Heart right ventricle (tissue), 16 donors: ENCODE measurements around the gene CCR1. TPM values are rescaled to one million over a fixed set of nuclear protein-coding genes. Genes with fewer than 3 reads are reported as not detected.

Experiments used
- ATAC-seq, 8 donors: fragments of 200-7000 bp; cut with Tn5 transposase; one replicate each; pipeline ENCODE4 v1.9.1; 2020; ENCODE audit warnings: mild to moderate bottlenecking in 8 of 8, moderate library complexity in 8 of 8, moderate number of reproducible peaks in 1 of 8
- DNase-seq, 2 donors: peaks; one replicate each; pipeline ENCODE4 v3.0.0-alpha.2; 2020
- H3K27ac ChIP-seq, 10 donors: fragments of 200-600 bp; sonication (generic) in 2 of 10; one replicate each; pipeline versions ENCODE4 v1.5.0 to v1.8.0; 2020 to 2022; ENCODE audit warnings: mild to moderate bottlenecking in 3 of 10
- H3K27me3 ChIP-seq, 7 donors: fragments of 200-600 bp; one replicate each; pipeline ENCODE4 v1.8.0; 2021 to 2022; ENCODE audit warnings: mild to moderate bottlenecking in 2 of 7
- H3K36me3 ChIP-seq, 9 donors: fragments of 200-600 bp; sonication (generic) in 1 of 9; one replicate each; pipeline versions ENCODE4 v1.5.0 to v1.8.0; 2020 to 2022; ENCODE audit warnings: mild to moderate bottlenecking in 2 of 9
- H3K4me1 ChIP-seq, 9 donors: fragments of 200-600 bp; sonication (generic) in 1 of 9; one replicate each; pipeline versions ENCODE4 v1.5.0 to v1.8.0; 2020 to 2022; ENCODE audit warnings: mild to moderate bottlenecking in 4 of 9
- H3K4me3 ChIP-seq, 10 donors: fragments of 200-600 bp; sonication (generic) in 2 of 10; one replicate each; pipeline versions ENCODE4 v1.5.0 to v1.8.0; 2020 to 2022; ENCODE audit warnings: mild to moderate bottlenecking in 7 of 10, moderate library complexity in 2 of 10
- H3K9me3 ChIP-seq, 11 donors: fragments of 200-600 bp in 10 of 11; sonication (generic) in 2 of 11; one replicate each; pipeline versions ENCODE4 v1.5.0 to v1.8.0; 2013 to 2022; ENCODE audit warnings: mild to moderate bottlenecking in 2 of 11, control low read depth in 1 of 11, moderate library complexity in 1 of 11
- WGBS, 2 donors: extraction: QIAGEN DNeasy Blood & Tissue Kit; methylation state at CpG; one replicate each; pipeline ENCODE4 v1.1.7; 2013; ENCODE audit warnings: inconsistent platforms in 1 of 2; 5-methylcytosine and 5-hydroxymethylcytosine counted together
- intact Hi-C, 10 donors: fragments of 100-400 bp; cut with DNase I; formaldehyde crosslinking; loops; one replicate each; pipeline versions ENCODE4 v1.11.1 to v1.14.2; 2022
- long read RNA-seq, 3 donors: library from polyadenylated mRNA; unstranded; transcript quantifications; one replicate each; pipeline ENCODE4 v2.0.0, GENCODE V29; 2020 to 2021
- polyA plus RNA-seq, 2 donors: library from polyadenylated mRNA; stranded (reverse); fragments of 200-250 nt; gene quantifications; one replicate each; pipeline ENCODE4 v1.2.3, GENCODE V29; 2013
- total RNA-seq, 10 donors: library from RNA; stranded (reverse); fragmentation: NEBNext Ultra II Directional in 3 of 10; extraction: Animal tissue kit (Norgen Biotek cat#: 25700) in 3 of 10; gene quantifications; one replicate each; pipeline versions ENCODE4 v1.2.1 to v1.2.4, GENCODE V29; 2021 to 2023
- TF ChIP-seq, protein P1 (sequence below), 9 donors: fragments of 200-600 bp; sonication (generic) in 2 of 9; IDR thresholded peaks; one replicate each; pipeline versions ENCODE4 v1.5.0 to v1.8.0; 2021 to 2022; ENCODE audit warnings: antibody characterized with exemption in 9 of 9, mild to moderate bottlenecking in 5 of 9, moderate library complexity in 1 of 9
- donor health status: Arrhythmogenic right ventricular cardiomyopathy.
- donor health status: ischemic (EF 13 %, LVEDD 7.1; RV severe dilation, severe dysfunction).
- donor health status: healthy with polysubstance abuse.
- donor health status: DM: no; HTN: yes; CAD: no.
- donor health status: DM: no; HTN: no; CAD: no.
- donor health status: ischemic (EF 25% LVEDD 6.9; RV normal size, moderate dysfunction).
- donor health status: ischemic (EF 25% LVEDD 5.7; RV mildly dilated, moderate dysfunction).
- donor health status: healthy.
- donor health status: DM: yes; HTN: yes; CAD: no.
- donor health status: Ischemic cardiomyopathy.
- donor health status: ischemic (EF 35%, LVEDD 5.7; RV mildly dilated, moderate dysfunction).
- donor health status: nonischemic (EF 11% LVEDD 7.7; RV severe dilation, severe dysfunction).
- donor health status: DM: yes; HTN: yes; CAD: no.
- donor health status: PGD.
- donor health status: ischemic (EF 29% LVEDD 5.4; RV normal size, mild dysfunction).
- donor health status: nonischemic (EF 23%, LVEDD 6.1; RV moderate dilation, normal function).

CCR1 gene
- total RNA-seq (10 to 100 TPM in 1 of 10 donors, 1 to 10 TPM in 7, under 1 TPM in 2; 0.66 to 24.9 (median 1.8) TPM), polyA plus RNA-seq (1 to 10 TPM; 1.1 to 1.5 TPM)
- long read RNA-seq, donor 1 = 0 reads
- long read RNA-seq, donor 2 = 0 reads
- long read RNA-seq, donor 3, partial matches to known transcripts = 0 of 5 reads
- long read RNA-seq, donor 3, other reads (novel, unspliced or antisense) = 1 of 5 reads

DNA sequence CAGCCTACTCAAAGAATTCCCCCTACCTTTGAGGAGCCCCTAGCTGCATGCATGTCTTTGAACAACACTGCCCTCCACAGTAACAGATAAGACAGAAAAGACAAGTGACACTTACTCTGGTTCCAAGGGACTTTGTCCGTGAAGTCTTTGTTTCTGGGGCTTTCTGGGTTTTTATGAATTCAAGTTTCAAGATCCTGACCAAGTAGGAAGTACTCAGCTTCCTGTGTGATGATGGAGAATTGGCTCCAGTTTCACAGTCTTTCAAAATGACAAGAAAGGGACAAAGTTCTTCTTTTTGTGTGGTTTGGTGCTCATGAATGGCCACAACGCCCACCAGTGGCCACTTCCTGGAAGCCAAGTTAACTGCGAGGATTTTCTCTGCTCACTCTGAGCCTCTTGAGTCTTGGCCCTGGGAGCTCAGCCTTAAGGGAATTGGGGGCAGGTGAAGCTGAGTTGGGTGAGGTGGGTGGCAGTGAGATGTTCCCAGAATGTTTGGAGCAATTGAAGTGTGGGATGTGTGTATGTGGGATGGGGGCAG is at the start of gene CCR1:
Gene CCR1 (minus strand): TSS at position 147 of the 538 bp plus-strand sequence. CDS start 4,000 bp downstream, outside the sequence.
- Histone ChIP-seq H3K4me3 (peak within 1 kb of the TSS in 7 of 10 donors; percentile 18 to 60 (median 30)), H3K27ac (peak within 1 kb of the TSS in 5 of 10 donors; percentile 30 to 90 (median 46)), H3K9me3 (no peaks in the 10 kb centered on the region), H3K27me3 (peaks cover 0 to 6% (median 0%) of the 10 kb centered on the region in 7 donors), H3K36me3 (peaks cover 0 to 10% (median 0%) of the 10 kb centered on the region in 9 donors), H3K4me1 (peaks cover 0 to 52% (median 0%) of the 10 kb centered on the region in 9 donors)
- intact Hi-C loops = loop anchor here in 2 of 10 donors (5.0 to 10.0 kb wide), 2 partner anchors 111 to 113 kb away; no protein-coding TSS in a partner anchor
- DNase-seq (peak in 1 of 2 donors; percentile 36), ATAC-seq (peak in 7 of 8 donors; percentile 29 to 77 (median 43))
- TF ChIP-seq, protein P1, sequence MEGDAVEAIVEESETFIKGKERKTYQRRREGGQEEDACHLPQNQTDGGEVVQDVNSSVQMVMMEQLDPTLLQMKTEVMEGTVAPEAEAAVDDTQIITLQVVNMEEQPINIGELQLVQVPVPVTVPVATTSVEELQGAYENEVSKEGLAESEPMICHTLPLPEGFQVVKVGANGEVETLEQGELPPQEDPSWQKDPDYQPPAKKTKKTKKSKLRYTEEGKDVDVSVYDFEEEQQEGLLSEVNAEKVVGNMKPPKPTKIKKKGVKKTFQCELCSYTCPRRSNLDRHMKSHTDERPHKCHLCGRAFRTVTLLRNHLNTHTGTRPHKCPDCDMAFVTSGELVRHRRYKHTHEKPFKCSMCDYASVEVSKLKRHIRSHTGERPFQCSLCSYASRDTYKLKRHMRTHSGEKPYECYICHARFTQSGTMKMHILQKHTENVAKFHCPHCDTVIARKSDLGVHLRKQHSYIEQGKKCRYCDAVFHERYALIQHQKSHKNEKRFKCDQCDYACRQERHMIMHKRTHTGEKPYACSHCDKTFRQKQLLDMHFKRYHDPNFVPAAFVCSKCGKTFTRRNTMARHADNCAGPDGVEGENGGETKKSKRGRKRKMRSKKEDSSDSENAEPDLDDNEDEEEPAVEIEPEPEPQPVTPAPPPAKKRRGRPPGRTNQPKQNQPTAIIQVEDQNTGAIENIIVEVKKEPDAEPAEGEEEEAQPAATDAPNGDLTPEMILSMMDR (IDR thresholded peaks at IDR 0.05) = peak in 5 of 9 donors; percentile 6 to 54 (median 34)
- 12 to 33% methylated on average over 3 of the region's 3 CpGs for WGBS, 2 donors

DNA sequence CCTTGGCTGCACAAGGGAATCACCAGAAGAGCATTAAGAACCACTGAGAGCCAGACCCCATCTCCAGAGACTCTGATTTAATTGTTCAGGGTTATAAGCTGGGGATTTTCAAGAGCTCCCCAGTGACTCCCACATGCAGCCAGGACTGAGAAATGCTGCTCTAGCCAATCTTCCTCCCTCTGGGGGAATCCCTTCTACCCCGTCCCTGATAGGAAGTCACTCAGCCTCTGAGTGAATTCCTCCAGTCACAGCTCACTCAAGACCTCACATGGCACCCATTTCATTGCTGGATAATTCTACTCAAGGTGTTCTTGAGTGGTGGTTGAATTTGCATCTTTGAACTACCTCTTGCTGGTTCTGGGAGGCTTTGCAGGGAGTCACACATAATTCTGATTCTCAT is 44.9 kb upstream of the CCR1 start:
- no peaks in the 10 kb centered on the region for H3K9me3 ChIP-seq
- TF ChIP-seq, protein P1 (IDR thresholded peaks at IDR 0.05) = no peak
- no peaks in the 10 kb centered on the region for H3K36me3 ChIP-seq
- intact Hi-C loops = no loop called here
- 26 to 31% methylated on average over 1 of the region's 1 CpG for WGBS, 2 donors
- no peak overlapping the region for H3K4me3 ChIP-seq
- ATAC-seq (no peak), DNase-seq (no peak)
- no peak overlapping the region for H3K27ac ChIP-seq
- no peaks in the 10 kb centered on the region for H3K4me1 ChIP-seq
- H3K27me3 ChIP-seq = peaks cover 0 to 23% (median 4%) of the 10 kb centered on the region in 7 donors

DNA sequence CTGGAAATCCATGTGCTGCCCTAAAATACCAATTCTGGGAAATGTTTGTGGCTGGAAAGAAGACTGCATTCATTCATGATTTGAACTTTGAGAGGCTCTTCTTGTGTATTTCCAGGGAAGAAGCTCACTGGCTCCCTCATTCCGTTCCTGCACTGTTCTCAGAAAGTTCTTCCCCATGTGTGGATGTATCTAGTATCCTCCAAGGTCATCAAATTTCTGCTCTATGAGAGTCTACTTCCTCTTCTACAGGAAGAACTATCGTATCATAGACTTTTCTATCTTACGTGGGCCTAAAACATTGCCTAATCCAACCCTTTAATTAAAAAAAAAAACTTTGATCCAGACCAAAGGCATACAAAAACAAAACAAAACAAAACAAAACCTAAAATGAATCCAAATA is 37.0 kb upstream of the CCR1 start:
- Histone ChIP-seq H3K36me3 (no peaks in the 10 kb centered on the region), H3K9me3 (no peaks in the 10 kb centered on the region), H3K4me3 (peak overlapping the region in 1 of 10 donors; percentile 1), H3K4me1 (peaks cover 0 to 8% (median 0%) of the 10 kb centered on the region in 9 donors), H3K27ac (no peak overlapping the region), H3K27me3 (peaks cover 0 to 18% (median 0%) of the 10 kb centered on the region in 7 donors)
- TF ChIP-seq, protein P1 (IDR thresholded peaks at IDR 0.05) = no peak
- DNase-seq (no peak), ATAC-seq (no peak)
- WGBS, 2 donors = 73 to 86% methylated on average over 3 of the region's 3 CpGs
- intact Hi-C loops = no loop called here

DNA sequence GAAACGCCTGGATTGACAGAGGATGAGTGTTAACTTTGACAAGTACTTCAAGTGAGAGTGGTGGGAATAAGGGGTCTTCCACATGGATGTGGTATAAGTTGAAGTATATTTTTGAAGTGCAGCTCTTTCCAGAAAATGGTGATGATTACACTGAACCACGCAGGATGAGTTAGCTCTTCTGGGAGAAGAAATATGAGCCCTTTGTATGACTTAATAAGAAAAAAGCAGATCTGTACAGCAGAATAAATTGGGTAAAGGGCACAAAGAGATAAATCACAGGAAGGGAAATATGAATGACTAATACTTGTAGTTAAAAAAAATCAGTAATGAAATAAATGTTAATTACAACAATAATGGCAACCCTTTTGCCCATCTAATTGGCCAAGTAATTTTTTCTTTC is 35.4 kb upstream of the CCR1 start:
- Histone ChIP-seq H3K27ac (no peak overlapping the region), H3K36me3 (no peaks in the 10 kb centered on the region), H3K9me3 (no peaks in the 10 kb centered on the region), H3K27me3 (peaks cover 0 to 18% (median 0%) of the 10 kb centered on the region in 7 donors), H3K4me1 (peaks cover 0 to 8% (median 0%) of the 10 kb centered on the region in 9 donors), H3K4me3 (peak overlapping the region in 1 of 10 donors; percentile 13)
- no peak for ATAC-seq
- TF ChIP-seq, protein P1 (IDR thresholded peaks at IDR 0.05) = no peak
- 66 to 67% methylated on average over 2 of the region's 2 CpGs for WGBS, 2 donors
- intact Hi-C loops = no loop called here
- DNase-seq = no peak
